GM19452 (cell line): ENCODE results near the gene KIF9.
"Not testable (repeated sequence)": the region's sequence is repeated elsewhere in the genome, so short reads cannot be mapped to it uniquely, and the experiment has no call there.

Source experiments
- ATAC-seq: cut with Tn5 transposase; IDR thresholded peaks from one replicate; pipeline ENCODE4 v1.9.1; 2021; ENCODE audit not compliant: unreplicated experiment

Gene KIF9

GRCh38 chr3:47251689-47252088 is 30.9 kb downstream of the KIF9 start:
- no peak for ATAC-seq

- not testable (repeated sequence) for ATAC-seq
These were observed 31.5 kb downstream of the KIF9 start for GRCh38 chr3:47251085-47251484.

GRCh38 chr3:47250309-47251060 is 32.1 kb downstream of the KIF9 start:
- no peak for ATAC-seq

GRCh38 chr3:47247131-47248064 is 35.2 kb downstream of the KIF9 start:
- ATAC-seq = no peak

- ATAC-seq = no peak
These were observed 37.3 kb downstream of the KIF9 start for GRCh38 chr3:47245271-47245670.

GRCh38 chr3:47244531-47245100 is 38.0 kb downstream of the KIF9 start:
- no peak for ATAC-seq

- ATAC-seq = no peak
These were observed 39.0 kb downstream of the KIF9 start for GRCh38 chr3:47243419-47244147.

GRCh38 chr3:47239929-47240328 is 42.7 kb downstream of the KIF9 start:
- no peak for ATAC-seq

GRCh38 chr3:47238017-47238416 is 44.6 kb downstream of the KIF9 start:
- no peak for ATAC-seq

GRCh38 chr3:47228088-47228487 is 54.5 kb downstream of the KIF9 start:
- peak; percentile 39 for ATAC-seq

GRCh38 chr3:47227678-47228077 is 54.9 kb downstream of the KIF9 start:
- peak; percentile 47 for ATAC-seq

GRCh38 chr3:47225310-47225906 is 57.2 kb downstream of the KIF9 start:
- peak; percentile 71 for ATAC-seq

- ATAC-seq = no peak
These were observed 58.8 kb downstream of the KIF9 start for GRCh38 chr3:47223755-47224154.

GRCh38 chr3:47221798-47222197 is 60.8 kb downstream of the KIF9 start:
- no peak for ATAC-seq

- no peak for ATAC-seq
These were observed 71.7 kb downstream of the KIF9 start for GRCh38 chr3:47210863-47211405.

GRCh38 chr3:47206022-47206421 is 76.6 kb downstream of the KIF9 start:
- ATAC-seq = not testable (repeated sequence)

- no peak for ATAC-seq
These were observed 77.7 kb downstream of the KIF9 start for GRCh38 chr3:47204875-47205274.

GRCh38 chr3:47202542-47202941 is 80.1 kb downstream of the KIF9 start:
- no peak for ATAC-seq

- no peak for ATAC-seq
These were observed 85.3 kb downstream of the KIF9 start for GRCh38 chr3:47197287-47197686.

GRCh38 chr3:47194994-47195393 is 87.6 kb downstream of the KIF9 start:
- no peak for ATAC-seq
